ENCODE data around the gene TPK1. TPM values are rescaled to one million over a fixed set of nuclear protein-coding genes. Genes with fewer than 3 reads are reported as not detected.

The TPK1 gene
- total RNA-seq, 5 donors from 2014 or later (not counting 1 experiment from before 2014, with no cell fraction given), result 19.1 to 31.6 (median 22.0) TPM

DNA sequence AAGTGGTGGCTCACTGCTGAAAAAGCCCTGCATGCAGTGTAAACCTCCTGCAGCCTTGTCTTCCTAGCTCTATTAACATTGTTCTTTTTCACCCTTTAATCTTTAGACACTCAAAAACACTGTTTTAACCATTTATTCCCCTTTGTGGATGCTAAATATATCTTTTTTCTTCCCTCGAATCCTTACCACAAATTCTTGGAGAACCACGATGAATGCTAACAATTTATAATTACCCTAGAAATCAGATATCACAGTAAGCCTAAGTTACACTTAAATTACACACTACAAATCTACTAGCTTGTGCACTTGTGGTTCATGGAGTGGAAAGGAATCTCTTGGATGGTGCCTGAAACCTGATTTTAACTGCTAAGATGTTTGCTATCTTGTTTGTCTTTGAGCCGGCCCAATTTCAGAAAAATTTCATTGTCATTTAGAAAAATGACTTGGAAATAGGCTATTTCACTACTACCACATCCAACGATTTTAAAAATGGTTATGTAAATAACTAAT lies 307.3 kb downstream of the TPK1 start:
- Mint-ChIP-seq H3K4me3 (no peak overlapping the region), H3K4me1 (peaks cover 0 to 14% (median 0%) of the 10 kb centered on the region in 3 donors), H3K36me3 (peaks cover 65% of the 10 kb centered on the region), H3K27me3 (no peaks in the 10 kb centered on the region), H3K27ac (no peak overlapping the region), H3K9me3 (peaks cover 0 to 3% (median 2%) of the 10 kb centered on the region in 3 donors)
- ATAC-seq (replicated peaks in 1 of 4) (no peak), DNase-seq (no peak)
- Histone ChIP-seq H3K9me3 (no peaks in the 10 kb centered on the region), H3K4me1 (ENCODE audit: control insufficient read depth in 1 of 2, extremely low read depth in 1 of 2, insufficient read depth in 2 of 2, low read length in 2 of 2) (no peaks in the 10 kb centered on the region), H3K36me3 (ENCODE audit: control insufficient read depth in 2 of 2, extremely low read depth in 1 of 2, insufficient read depth in 1 of 2, low read length in 1 of 2) (no peaks in the 10 kb centered on the region), H3K27ac (ENCODE audit: low read length) (no peak overlapping the region), H3K4me3 (ENCODE audit: control insufficient read depth in 1 of 2, extremely low read depth in 1 of 2, low read length in 1 of 2) (no peak overlapping the region), H3K27me3 (replicated peaks in 1 of 2; ENCODE audit: control insufficient read depth in 2 of 2, extremely low read depth in 1 of 2, insufficient read depth in 2 of 2, low read length in 1 of 2) (no peaks in the 10 kb centered on the region)
- CTCF ChIA-PET, result no interaction called here
- WGBS (ENCODE audit: insufficient coverage), result no CpG with 5 or more reads among the region's 4 CpGs
- POLR2A ChIA-PET, result no interaction called here

DNA sequence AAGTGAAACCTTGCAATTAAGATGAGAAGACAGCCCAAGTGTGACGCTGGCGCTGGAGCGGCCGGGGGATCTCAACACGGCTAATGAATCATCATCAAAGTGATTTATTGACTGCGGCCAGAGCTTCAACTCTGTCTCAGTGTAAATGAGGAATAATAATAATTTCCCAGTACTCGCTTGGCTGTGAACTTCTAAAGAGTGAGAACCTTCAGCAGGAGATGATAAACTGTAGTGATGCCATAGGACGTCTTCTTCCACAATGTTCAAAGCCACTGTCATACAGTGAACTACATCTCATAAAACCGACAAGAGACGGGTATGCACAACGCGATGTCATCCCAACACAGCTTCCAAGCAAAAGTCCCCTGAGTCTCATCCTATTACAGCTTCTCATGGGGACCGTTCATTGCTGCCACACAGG lies 308.8 kb downstream of the TPK1 start:
- Histone ChIP-seq H3K4me3 (ENCODE audit: control insufficient read depth in 1 of 2, extremely low read depth in 1 of 2, low read length in 1 of 2) (no peak overlapping the region), H3K27ac (ENCODE audit: low read length) (no peak overlapping the region), H3K9me3 (no peaks in the 10 kb centered on the region), H3K4me1 (ENCODE audit: control insufficient read depth in 1 of 2, extremely low read depth in 1 of 2, insufficient read depth in 2 of 2, low read length in 2 of 2) (no peaks in the 10 kb centered on the region), H3K27me3 (replicated peaks in 1 of 2; ENCODE audit: control insufficient read depth in 2 of 2, extremely low read depth in 1 of 2, insufficient read depth in 2 of 2, low read length in 1 of 2) (no peaks in the 10 kb centered on the region), H3K36me3 (ENCODE audit: control insufficient read depth in 2 of 2, extremely low read depth in 1 of 2, insufficient read depth in 1 of 2, low read length in 1 of 2) (no peaks in the 10 kb centered on the region)
- 97% methylated on average over 11 of the region's 13 CpGs for WGBS (ENCODE audit: insufficient coverage)
- no peak overlapping the region for H3K4me3 Mint-ChIP-seq
- H3K4me1 Mint-ChIP-seq, result peaks cover 0 to 14% (median 0%) of the 10 kb centered on the region in 3 donors
- peaks cover 61% of the 10 kb centered on the region for H3K36me3 Mint-ChIP-seq
- H3K9me3 Mint-ChIP-seq, result no peaks in the 10 kb centered on the region
- DNase-seq, result no peak
- H3K27ac Mint-ChIP-seq, result no peak overlapping the region
- H3K27me3 Mint-ChIP-seq, result no peaks in the 10 kb centered on the region
- ATAC-seq (replicated peaks in 1 of 4), result no peak
- POLR2A ChIA-PET, result no interaction called here
- CTCF ChIA-PET, result no interaction called here

DNA sequence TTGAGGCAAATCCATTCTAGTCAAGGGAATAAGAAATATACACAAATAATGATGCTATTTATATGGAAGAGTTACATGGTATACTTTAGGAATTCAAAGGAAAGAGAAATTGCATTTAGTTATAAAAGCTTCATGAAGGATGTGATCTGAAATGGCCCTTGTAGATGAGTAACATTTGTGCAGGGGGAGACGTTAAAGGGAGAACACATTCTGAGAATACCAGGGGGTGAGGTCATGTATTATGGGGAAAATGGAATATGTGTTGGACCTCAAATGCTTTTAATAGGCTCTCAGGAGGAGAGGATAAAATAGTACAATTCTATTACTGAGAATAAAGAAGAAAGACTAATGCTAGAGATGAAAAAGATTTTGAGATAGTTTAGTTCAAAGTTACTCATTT lies 309.9 kb downstream of the TPK1 start:
- POLR2A ChIA-PET, result no interaction called here
- Mint-ChIP-seq H3K36me3 (peaks cover 59% of the 10 kb centered on the region), H3K4me3 (no peak overlapping the region), H3K27me3 (no peaks in the 10 kb centered on the region), H3K9me3 (no peaks in the 10 kb centered on the region), H3K27ac (no peak overlapping the region), H3K4me1 (peaks cover 0 to 7% (median 0%) of the 10 kb centered on the region in 3 donors)
- 78% methylated on average over 1 of the region's 1 CpG for WGBS (ENCODE audit: insufficient coverage)
- CTCF ChIA-PET, result no interaction called here
- no peaks in the 10 kb centered on the region for H3K27me3 ChIP-seq (replicated peaks in 1 of 2; ENCODE audit: control insufficient read depth in 2 of 2, extremely low read depth in 1 of 2, insufficient read depth in 2 of 2, low read length in 1 of 2)
- ATAC-seq (replicated peaks in 1 of 4) (no peak), DNase-seq (no peak)
- no peaks in the 10 kb centered on the region for H3K36me3 ChIP-seq (ENCODE audit: control insufficient read depth in 2 of 2, extremely low read depth in 1 of 2, insufficient read depth in 1 of 2, low read length in 1 of 2)
- no peak overlapping the region for H3K4me3 ChIP-seq (ENCODE audit: control insufficient read depth in 1 of 2, extremely low read depth in 1 of 2, low read length in 1 of 2)
- no peaks in the 10 kb centered on the region for H3K4me1 ChIP-seq (ENCODE audit: control insufficient read depth in 1 of 2, extremely low read depth in 1 of 2, insufficient read depth in 2 of 2, low read length in 2 of 2)
- no peaks in the 10 kb centered on the region for H3K9me3 ChIP-seq
- no peak overlapping the region for H3K27ac ChIP-seq (ENCODE audit: low read length)

DNA sequence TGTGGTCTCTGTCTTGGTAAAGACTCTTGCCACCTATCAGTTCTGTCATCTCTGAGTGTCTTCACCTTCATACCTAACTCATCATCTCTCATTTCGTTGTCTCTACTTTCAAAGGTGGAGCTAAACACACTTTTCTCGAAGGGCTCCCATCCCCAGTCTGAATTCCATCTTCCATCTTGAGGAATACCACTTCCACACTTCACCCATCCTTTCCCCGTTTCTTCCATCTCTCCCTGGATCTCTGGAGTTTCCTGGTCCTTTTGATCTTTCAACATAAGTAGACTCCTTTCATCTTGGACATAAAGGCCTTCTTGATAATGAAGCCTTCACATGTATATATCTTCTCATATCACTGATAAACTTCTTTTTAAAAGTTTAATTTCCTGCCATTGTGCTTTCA lies 311.6 kb downstream of the TPK1 start:
- H3K27me3 Mint-ChIP-seq, result no peaks in the 10 kb centered on the region
- peaks cover 5 to 14% (median 5%) of the 10 kb centered on the region in 3 donors for H3K4me1 Mint-ChIP-seq
- no peak overlapping the region for H3K4me3 Mint-ChIP-seq
- Histone ChIP-seq H3K36me3 (ENCODE audit: control insufficient read depth in 2 of 2, extremely low read depth in 1 of 2, insufficient read depth in 1 of 2, low read length in 1 of 2) (no peaks in the 10 kb centered on the region), H3K4me1 (ENCODE audit: control insufficient read depth in 1 of 2, extremely low read depth in 1 of 2, insufficient read depth in 2 of 2, low read length in 2 of 2) (no peaks in the 10 kb centered on the region), H3K27ac (ENCODE audit: low read length) (no peak overlapping the region), H3K27me3 (replicated peaks in 1 of 2; ENCODE audit: control insufficient read depth in 2 of 2, extremely low read depth in 1 of 2, insufficient read depth in 2 of 2, low read length in 1 of 2) (no peaks in the 10 kb centered on the region), H3K9me3 (no peaks in the 10 kb centered on the region), H3K4me3 (ENCODE audit: control insufficient read depth in 1 of 2, extremely low read depth in 1 of 2, low read length in 1 of 2) (no peak overlapping the region)
- 78% methylated on average over 3 of the region's 3 CpGs for WGBS (ENCODE audit: insufficient coverage)
- ChIA-PET CTCF (no interaction called here), POLR2A (no interaction called here)
- H3K9me3 Mint-ChIP-seq, result no peaks in the 10 kb centered on the region
- no peak for DNase-seq
- H3K27ac Mint-ChIP-seq, result no peak overlapping the region
- no peak for ATAC-seq (replicated peaks in 1 of 4)
- H3K36me3 Mint-ChIP-seq, result peaks cover 44% of the 10 kb centered on the region

DNA sequence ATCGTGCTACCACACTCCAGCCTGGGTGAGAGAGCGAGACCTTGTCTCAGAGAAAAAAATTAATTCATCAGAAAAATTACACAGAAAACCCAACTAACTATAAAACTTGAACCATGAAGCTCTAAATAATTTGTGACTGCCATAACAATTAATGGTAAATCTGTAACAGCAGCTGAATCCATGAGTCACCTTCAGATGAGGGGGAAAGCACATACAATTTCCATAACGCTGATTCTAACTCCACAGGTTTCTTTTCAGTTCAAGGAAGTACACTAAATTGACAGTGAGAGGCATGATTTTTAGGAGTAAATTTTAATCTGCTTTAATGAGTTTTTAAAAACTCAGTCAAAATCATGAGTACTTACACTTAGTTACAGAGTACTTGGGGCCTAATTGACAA lies 312.2 kb downstream of the TPK1 start:
- H3K27me3 Mint-ChIP-seq, result no peaks in the 10 kb centered on the region
- DNase-seq, result no peak
- no peak overlapping the region for H3K4me3 Mint-ChIP-seq
- WGBS (ENCODE audit: insufficient coverage), result no CpG with 5 or more reads among the region's 3 CpGs
- ATAC-seq (replicated peaks in 1 of 4), result no peak
- Histone ChIP-seq H3K27me3 (replicated peaks in 1 of 2; ENCODE audit: control insufficient read depth in 2 of 2, extremely low read depth in 1 of 2, insufficient read depth in 2 of 2, low read length in 1 of 2) (no peaks in the 10 kb centered on the region), H3K36me3 (ENCODE audit: control insufficient read depth in 2 of 2, extremely low read depth in 1 of 2, insufficient read depth in 1 of 2, low read length in 1 of 2) (no peaks in the 10 kb centered on the region), H3K4me3 (ENCODE audit: control insufficient read depth in 1 of 2, extremely low read depth in 1 of 2, low read length in 1 of 2) (no peak overlapping the region), H3K27ac (ENCODE audit: low read length) (no peak overlapping the region), H3K9me3 (no peaks in the 10 kb centered on the region), H3K4me1 (ENCODE audit: control insufficient read depth in 1 of 2, extremely low read depth in 1 of 2, insufficient read depth in 2 of 2, low read length in 2 of 2) (no peaks in the 10 kb centered on the region)
- CTCF ChIA-PET, result no interaction called here
- no peak overlapping the region for H3K27ac Mint-ChIP-seq
- peaks cover 39% of the 10 kb centered on the region for H3K36me3 Mint-ChIP-seq
- no peaks in the 10 kb centered on the region for H3K9me3 Mint-ChIP-seq
- peaks cover 9 to 20% (median 9%) of the 10 kb centered on the region in 3 donors for H3K4me1 Mint-ChIP-seq
- POLR2A ChIA-PET, result no interaction called here

GRCh38 chr7:144519925-144520324 lies 315.9 kb downstream of the TPK1 start:
- POLR2A ChIA-PET, result interaction anchor here in 1 of 2 donors (0.7 kb wide), 1 partner anchor 35 kb away, joined by 3 read pairs; no protein-coding TSS in a partner anchor
- WGBS (ENCODE audit: insufficient coverage), result 90% methylated on average over 2 of the region's 4 CpGs
- Histone ChIP-seq H3K4me3 (ENCODE audit: control insufficient read depth in 1 of 2, extremely low read depth in 1 of 2, low read length in 1 of 2) (no peak overlapping the region), H3K36me3 (ENCODE audit: control insufficient read depth in 2 of 2, extremely low read depth in 1 of 2, insufficient read depth in 1 of 2, low read length in 1 of 2) (no peaks in the 10 kb centered on the region), H3K4me1 (ENCODE audit: control insufficient read depth in 1 of 2, extremely low read depth in 1 of 2, insufficient read depth in 2 of 2, low read length in 2 of 2) (peaks cover 0 to 6% of the 10 kb centered on the region in 2 experiments), H3K27ac (ENCODE audit: low read length) (no peak overlapping the region), H3K27me3 (replicated peaks in 1 of 2; ENCODE audit: control insufficient read depth in 2 of 2, extremely low read depth in 1 of 2, insufficient read depth in 2 of 2, low read length in 1 of 2) (no peaks in the 10 kb centered on the region), H3K9me3 (no peaks in the 10 kb centered on the region)
- DNase-seq (no peak), ATAC-seq (replicated peaks in 1 of 4) (no peak)
- Mint-ChIP-seq H3K27me3 (no peaks in the 10 kb centered on the region), H3K27ac (no peak overlapping the region), H3K9me3 (no peaks in the 10 kb centered on the region), H3K36me3 (peaks cover 18% of the 10 kb centered on the region), H3K4me3 (no peak overlapping the region), H3K4me1 (peaks cover 29 to 34% (median 29%) of the 10 kb centered on the region in 3 donors)
- CTCF ChIA-PET, result interaction anchor here in 1 of 2 donors (0.6 kb wide), 1 partner anchor 128 kb away, joined by 5 read pairs; no protein-coding TSS in a partner anchor

- DNase-seq, result no peak
- H3K4me3 Mint-ChIP-seq, result no peak overlapping the region
- no peaks in the 10 kb centered on the region for H3K9me3 Mint-ChIP-seq
- Histone ChIP-seq H3K4me1 (ENCODE audit: control insufficient read depth in 1 of 2, extremely low read depth in 1 of 2, insufficient read depth in 2 of 2, low read length in 2 of 2) (peaks cover 0 to 6% of the 10 kb centered on the region in 2 experiments), H3K9me3 (no peaks in the 10 kb centered on the region), H3K27ac (ENCODE audit: low read length) (no peak overlapping the region), H3K27me3 (replicated peaks in 1 of 2; ENCODE audit: control insufficient read depth in 2 of 2, extremely low read depth in 1 of 2, insufficient read depth in 2 of 2, low read length in 1 of 2) (no peaks in the 10 kb centered on the region), H3K36me3 (ENCODE audit: control insufficient read depth in 2 of 2, extremely low read depth in 1 of 2, insufficient read depth in 1 of 2, low read length in 1 of 2) (no peaks in the 10 kb centered on the region), H3K4me3 (ENCODE audit: control insufficient read depth in 1 of 2, extremely low read depth in 1 of 2, low read length in 1 of 2) (no peak overlapping the region)
- peaks cover 29 to 38% (median 29%) of the 10 kb centered on the region in 3 donors for H3K4me1 Mint-ChIP-seq
- ATAC-seq (replicated peaks in 1 of 4), result no peak
- no CpG with 5 or more reads among the region's 1 CpG for WGBS (ENCODE audit: insufficient coverage)
- no peaks in the 10 kb centered on the region for H3K27me3 Mint-ChIP-seq
- H3K27ac Mint-ChIP-seq, result no peak overlapping the region
- CTCF ChIA-PET, result no interaction called here
- peaks cover 12% of the 10 kb centered on the region for H3K36me3 Mint-ChIP-seq
- POLR2A ChIA-PET, result no interaction called here
Observed at GRCh38 chr7:144518360-144518759, 317.5 kb downstream of the TPK1 start.

Data from T-cell (primary cell).